ENCODE data around the gene CCDC154. TPM values are rescaled to one million over a fixed set of nuclear protein-coding genes. Genes with fewer than 3 reads are reported as not detected.

CCDC154 gene
- under 0.01 TPM for total RNA-seq

GRCh38 chr16:1443980-1444729, at the start of gene CCDC154:
Gene CCDC154 (minus strand): TSS chr16:1444556. CDS start chr16:1444322, 234 bp downstream.
- no peaks in the 10 kb centered on the region for H3K4me1 ChIP-seq (ENCODE audit: control insufficient read depth in 3 of 3, insufficient read depth in 3 of 3, low read length in 3 of 3)
- H3K27ac ChIP-seq (ENCODE audit: low read depth, low read length) = no peak within 1 kb of the TSS
- peaks cover 18 to 24% (median 23%) of the 10 kb centered on the region in 3 donors for H3K36me3 ChIP-seq (ENCODE audit: control insufficient read depth in 3 of 3, insufficient read depth in 3 of 3, low read length in 3 of 3)
- H3K27me3 ChIP-seq (ENCODE audit: control insufficient read depth in 3 of 3, insufficient read depth in 3 of 3, low read length in 3 of 3) = no peaks in the 10 kb centered on the region
- H3K4me3 ChIP-seq (ENCODE audit: low read length in 3 of 3) = no peak within 1 kb of the TSS
- H3K9ac ChIP-seq (ENCODE audit: low read depth in 1 of 3, low read length in 3 of 3) = no peak within 1 kb of the TSS
- no peaks in the 10 kb centered on the region for H3K9me3 ChIP-seq (ENCODE audit: control insufficient read depth in 3 of 3, low read length in 3 of 3)

- Histone ChIP-seq H3K9me3 (ENCODE audit: control insufficient read depth in 3 of 3, low read length in 3 of 3) (no peaks in the 10 kb centered on the region), H3K9ac (ENCODE audit: low read depth in 1 of 3, low read length in 3 of 3) (peak overlapping the region; percentile 77 to 90 (median 84)), H3K4me1 (ENCODE audit: control insufficient read depth in 3 of 3, insufficient read depth in 3 of 3, low read length in 3 of 3) (peaks cover 20 to 22% (median 22%) of the 10 kb centered on the region in 3 donors), H3K27me3 (ENCODE audit: control insufficient read depth in 3 of 3, insufficient read depth in 3 of 3, low read length in 3 of 3) (no peaks in the 10 kb centered on the region), H3K27ac (ENCODE audit: low read depth, low read length) (peak overlapping the region; percentile 87), H3K4me3 (ENCODE audit: low read length in 3 of 3) (peak overlapping the region; percentile 78 to 86 (median 86)), H3K36me3 (ENCODE audit: control insufficient read depth in 3 of 3, insufficient read depth in 3 of 3, low read length in 3 of 3) (peaks cover 22 to 30% (median 29%) of the 10 kb centered on the region in 3 donors)
Observed at GRCh38 chr16:1493746-1494094, 49.4 kb upstream of the CCDC154 start.

- peak within 1 kb of the TSS; percentile 81 to 86 (median 86) for H3K4me3 ChIP-seq (ENCODE audit: low read length in 3 of 3)
- H3K9ac ChIP-seq (ENCODE audit: low read depth in 1 of 3, low read length in 3 of 3) = peak within 1 kb of the TSS; percentile 80 to 90 (median 84)
- no peaks in the 10 kb centered on the region for H3K27me3 ChIP-seq (ENCODE audit: control insufficient read depth in 3 of 3, insufficient read depth in 3 of 3, low read length in 3 of 3)
- H3K4me1 ChIP-seq (ENCODE audit: control insufficient read depth in 3 of 3, insufficient read depth in 3 of 3, low read length in 3 of 3) = peaks cover 20 to 22% (median 22%) of the 10 kb centered on the region in 3 donors
- H3K27ac ChIP-seq (ENCODE audit: low read depth, low read length) = peak within 1 kb of the TSS; percentile 87
- H3K9me3 ChIP-seq (ENCODE audit: control insufficient read depth in 3 of 3, low read length in 3 of 3) = no peaks in the 10 kb centered on the region
- H3K36me3 ChIP-seq (ENCODE audit: control insufficient read depth in 3 of 3, insufficient read depth in 3 of 3, low read length in 3 of 3) = peaks cover 21 to 29% (median 28%) of the 10 kb centered on the region in 3 donors
Observed at GRCh38 chr16:1492923-1493745, 48.8 kb upstream of the CCDC154 start, which contains the start of gene TELO2. Gene TELO2 (plus strand): TSS chr16:1493360. CDS start chr16:1494282, 922 bp downstream.

- Histone ChIP-seq H3K4me3 (ENCODE audit: low read length in 3 of 3) (peak overlapping the region; percentile 81 to 86 (median 86)), H3K27ac (ENCODE audit: low read depth, low read length) (peak overlapping the region; percentile 87), H3K9me3 (ENCODE audit: control insufficient read depth in 3 of 3, low read length in 3 of 3) (no peaks in the 10 kb centered on the region), H3K27me3 (ENCODE audit: control insufficient read depth in 3 of 3, insufficient read depth in 3 of 3, low read length in 3 of 3) (no peaks in the 10 kb centered on the region), H3K9ac (ENCODE audit: low read depth in 1 of 3, low read length in 3 of 3) (peak overlapping the region; percentile 80 to 90 (median 81)), H3K4me1 (ENCODE audit: control insufficient read depth in 3 of 3, insufficient read depth in 3 of 3, low read length in 3 of 3) (peaks cover 20 to 22% (median 22%) of the 10 kb centered on the region in 3 donors), H3K36me3 (ENCODE audit: control insufficient read depth in 3 of 3, insufficient read depth in 3 of 3, low read length in 3 of 3) (peaks cover 16 to 24% (median 23%) of the 10 kb centered on the region in 3 donors)
Observed at GRCh38 chr16:1492082-1492922, 47.9 kb upstream of the CCDC154 start.

- Histone ChIP-seq H3K27ac (ENCODE audit: low read depth, low read length) (no peak overlapping the region), H3K4me1 (ENCODE audit: control insufficient read depth in 3 of 3, insufficient read depth in 3 of 3, low read length in 3 of 3) (peaks cover 20 to 22% (median 22%) of the 10 kb centered on the region in 3 donors), H3K4me3 (ENCODE audit: low read length in 3 of 3) (no peak overlapping the region), H3K36me3 (ENCODE audit: control insufficient read depth in 3 of 3, insufficient read depth in 3 of 3, low read length in 3 of 3) (peaks cover 10 to 15% (median 14%) of the 10 kb centered on the region in 3 donors), H3K9ac (ENCODE audit: low read depth in 1 of 3, low read length in 3 of 3) (no peak overlapping the region), H3K27me3 (ENCODE audit: control insufficient read depth in 3 of 3, insufficient read depth in 3 of 3, low read length in 3 of 3) (no peaks in the 10 kb centered on the region), H3K9me3 (ENCODE audit: control insufficient read depth in 3 of 3, low read length in 3 of 3) (no peaks in the 10 kb centered on the region)
Observed at GRCh38 chr16:1491327-1491726, 47.0 kb upstream of the CCDC154 start.

- Histone ChIP-seq H3K27ac (ENCODE audit: low read depth, low read length) (no peak overlapping the region), H3K9ac (ENCODE audit: low read depth in 1 of 3, low read length in 3 of 3) (no peak overlapping the region), H3K4me1 (ENCODE audit: control insufficient read depth in 3 of 3, insufficient read depth in 3 of 3, low read length in 3 of 3) (peaks cover 10 to 12% (median 10%) of the 10 kb centered on the region in 3 donors), H3K9me3 (ENCODE audit: control insufficient read depth in 3 of 3, low read length in 3 of 3) (no peaks in the 10 kb centered on the region), H3K36me3 (ENCODE audit: control insufficient read depth in 3 of 3, insufficient read depth in 3 of 3, low read length in 3 of 3) (no peaks in the 10 kb centered on the region), H3K27me3 (ENCODE audit: control insufficient read depth in 3 of 3, insufficient read depth in 3 of 3, low read length in 3 of 3) (no peaks in the 10 kb centered on the region), H3K4me3 (ENCODE audit: low read length in 3 of 3) (no peak overlapping the region)
Observed at GRCh38 chr16:1489077-1489476, 44.7 kb upstream of the CCDC154 start.

- Histone ChIP-seq H3K36me3 (ENCODE audit: control insufficient read depth in 3 of 3, insufficient read depth in 3 of 3, low read length in 3 of 3) (no peaks in the 10 kb centered on the region), H3K4me3 (ENCODE audit: low read length in 3 of 3) (no peak within 1 kb of the TSS), H3K27me3 (ENCODE audit: control insufficient read depth in 3 of 3, insufficient read depth in 3 of 3, low read length in 3 of 3) (peaks cover 0 to 2% (median 0%) of the 10 kb centered on the region in 3 donors), H3K4me1 (ENCODE audit: control insufficient read depth in 3 of 3, insufficient read depth in 3 of 3, low read length in 3 of 3) (peaks cover 6 to 7% (median 6%) of the 10 kb centered on the region in 3 donors), H3K27ac (ENCODE audit: low read depth, low read length) (no peak within 1 kb of the TSS), H3K9ac (ENCODE audit: low read depth in 1 of 3, low read length in 3 of 3) (no peak within 1 kb of the TSS), H3K9me3 (ENCODE audit: control insufficient read depth in 3 of 3, low read length in 3 of 3) (no peaks in the 10 kb centered on the region)
Observed at GRCh38 chr16:1488619-1489018, 44.3 kb upstream of the CCDC154 start, which contains the start of gene PTX4. Gene PTX4 (minus strand): TSS chr16:1488944. CDS start chr16:1488909, 35 bp downstream.

GRCh38 chr16:1488054-1488601, 43.8 kb upstream of the CCDC154 start:
- Histone ChIP-seq H3K27ac (ENCODE audit: low read depth, low read length) (no peak overlapping the region), H3K36me3 (ENCODE audit: control insufficient read depth in 3 of 3, insufficient read depth in 3 of 3, low read length in 3 of 3) (no peaks in the 10 kb centered on the region), H3K9ac (ENCODE audit: low read depth in 1 of 3, low read length in 3 of 3) (no peak overlapping the region), H3K4me3 (ENCODE audit: low read length in 3 of 3) (no peak overlapping the region), H3K4me1 (ENCODE audit: control insufficient read depth in 3 of 3, insufficient read depth in 3 of 3, low read length in 3 of 3) (peaks cover 5 to 7% (median 6%) of the 10 kb centered on the region in 3 donors), H3K27me3 (ENCODE audit: control insufficient read depth in 3 of 3, insufficient read depth in 3 of 3, low read length in 3 of 3) (peaks cover 0 to 3% (median 0%) of the 10 kb centered on the region in 3 donors), H3K9me3 (ENCODE audit: control insufficient read depth in 3 of 3, low read length in 3 of 3) (no peaks in the 10 kb centered on the region)
